Caki2 (cell line): ENCODE measurements around the gene TYMS. TPM values are rescaled to one million over a fixed set of nuclear protein-coding genes. Genes with fewer than 3 reads are reported as not detected.

ENCODE experiments used
- DNase-seq: peaks from one replicate; pipeline ENCODE4 v3.0.0-alpha.2; 2015; ENCODE audit warnings: low read depth
- in situ Hi-C: cut with HindIII; loops from 2 replicates; pipeline ENCODE4 v1.10.0; 2016; ENCODE audit warnings: low sequenced_read_pairs, low pct_unique_long_range_greater_than_20kb, mixed read lengths
- total RNA-seq: library from RNA; depleted of rRNA; stranded (reverse); fragments of >200 nt; shearing (Covaris generic); gene quantifications from 2 replicates; pipeline ENCODE4 v1.2.3, GENCODE V29; 2014; ENCODE audit warnings: low replicate concordance; rRNA removed

Gene TYMS
- 169 and 173 TPM in 2 replicates for total RNA-seq

GRCh38 chr18:657311-658000 lies at the start of gene TYMS:
Gene TYMS, plus strand, starts transcription at chr18:657653. Its CDS starts 90 bp downstream, at chr18:657743.
- in situ Hi-C loops: no loop called here
- DNase-seq: peak; percentile 88

- no peak for DNase-seq
- in situ Hi-C loops: no loop called here
Measured at GRCh38 chr18:607930-608329, 49.5 kb upstream of the TYMS start.

GRCh38 chr18:610214-610928 lies 47.1 kb upstream of the TYMS start:
- in situ Hi-C loops: no loop called here

GRCh38 chr18:612156-612555 lies 45.3 kb upstream of the TYMS start:
- DNase-seq: no peak
- in situ Hi-C loops: no loop called here

More at GRCh38 chr18:610214-610928, 47.1 kb upstream of the TYMS start:
- no peak for DNase-seq

GRCh38 chr18:614193-614592 lies 43.3 kb upstream of the TYMS start:
- in situ Hi-C loops: no loop called here

GRCh38 chr18:615092-615521 lies 42.3 kb upstream of the TYMS start:
- in situ Hi-C loops: no loop called here
- DNase-seq: no peak

More at GRCh38 chr18:614193-614592, 43.3 kb upstream of the TYMS start:
- no peak for DNase-seq

- DNase-seq: no peak
- in situ Hi-C loops: no loop called here
Measured at GRCh38 chr18:615773-616172, 41.7 kb upstream of the TYMS start.

- DNase-seq: peak; percentile 10
- in situ Hi-C loops: no loop called here
Measured at GRCh38 chr18:616380-616995, 41.0 kb upstream of the TYMS start.

- no peak for DNase-seq
- in situ Hi-C loops: no loop called here
Measured at GRCh38 chr18:617970-618504, 39.4 kb upstream of the TYMS start.

- no peak for DNase-seq
- in situ Hi-C loops: no loop called here
Measured at GRCh38 chr18:618618-619017, 38.8 kb upstream of the TYMS start.

- no peak for DNase-seq
- in situ Hi-C loops: no loop called here
Measured at GRCh38 chr18:621291-622043, 36.0 kb upstream of the TYMS start.

- in situ Hi-C loops: no loop called here
- DNase-seq: no peak
Measured at GRCh38 chr18:622289-622688, 35.2 kb upstream of the TYMS start.

GRCh38 chr18:623761-624620 lies 33.5 kb upstream of the TYMS start:
- DNase-seq: peak; percentile 28
- in situ Hi-C loops: no loop called here

GRCh38 chr18:627231-627630 lies 30.2 kb upstream of the TYMS start:
- in situ Hi-C loops: no loop called here
- no peak for DNase-seq

GRCh38 chr18:629269-630150 lies 27.9 kb upstream of the TYMS start:
- in situ Hi-C loops: no loop called here
- no peak for DNase-seq

- DNase-seq: no peak
- in situ Hi-C loops: no loop called here
Measured at GRCh38 chr18:631560-631959, 25.9 kb upstream of the TYMS start.
